Activated CD4-positive, alpha-beta memory T cell treated with anti-CD3 and anti-CD28 coated beads for 36 hours (primary cell): Measurements from ENCODE around the gene AHDC1. TPM values are rescaled to one million over a fixed set of nuclear protein-coding genes. Genes with fewer than 3 reads are reported as not detected.

Experiments
- CTCF ChIA-PET: fragments of 350-600 bp; sonication (Branson Sonifier 250); formaldehyde crosslinking; loops from one replicate; lab custom pipeline; 2021; ENCODE audit warnings: antibody characterized with exemption, inconsistent platforms; lab: Charles Lee
- POLR2A ChIA-PET: fragments of 350-600 bp; sonication (Branson Sonifier 250); formaldehyde crosslinking; loops from one replicate; lab custom pipeline; 2021; ENCODE audit warnings: antibody characterized with exemption; lab: Charles Lee
- DNase-seq: peaks from one replicate; pipeline ENCODE4 v3.0.0-alpha.2; 2020
- H3K27ac Mint-ChIP-seq: one replicate; pipeline ENCODE4 v1.8.0; 2021; ENCODE audit warnings: mixed read lengths
- H3K27me3 Mint-ChIP-seq: one replicate; pipeline ENCODE4 v1.8.0; 2021; ENCODE audit warnings: mixed read lengths
- H3K36me3 Mint-ChIP-seq: one replicate; pipeline ENCODE4 v1.8.0; 2021; ENCODE audit warnings: mixed read lengths
- H3K4me1 Mint-ChIP-seq: one replicate; pipeline ENCODE4 v1.8.0; 2021; ENCODE audit warnings: low read depth, mixed read lengths
- H3K4me3 Mint-ChIP-seq: one replicate; pipeline ENCODE4 v1.8.0; 2021; ENCODE audit warnings: mild to moderate bottlenecking, mixed read lengths
- H3K9me3 Mint-ChIP-seq: one replicate; pipeline ENCODE4 v1.8.0; 2021; ENCODE audit warnings: mixed read lengths
- intact Hi-C: fragments of 100-400 bp; cut with micrococcal nuclease; formaldehyde crosslinking; loops from one replicate; pipeline ENCODE4 v1.15.1; 2023
- total RNA-seq, 2 experiments: library from RNA; stranded (reverse); gene quantifications; one replicate each; pipeline ENCODE4 v1.2.3, GENCODE V29; 2021

AHDC1 gene
- total RNA-seq, 2 experiments from 2014 or later = 8.3 to 12.1 TPM

GRCh38 chr1:27583479-27583878 is 20.5 kb downstream of the AHDC1 start:
- H3K9me3 Mint-ChIP-seq = no peaks in the 10 kb centered on the region
- intact Hi-C loops = no loop called here
- H3K4me1 Mint-ChIP-seq = peaks cover 7% of the 10 kb centered on the region
- H3K4me3 Mint-ChIP-seq = no peak overlapping the region
- no peak overlapping the region for H3K27ac Mint-ChIP-seq
- POLR2A ChIA-PET = interaction anchor here (1.3 kb wide), 1 partner anchor 12 kb away, joined by 3 read pairs; no protein-coding TSS in a partner anchor
- H3K27me3 Mint-ChIP-seq = no peaks in the 10 kb centered on the region
- H3K36me3 Mint-ChIP-seq = no peaks in the 10 kb centered on the region
- CTCF ChIA-PET = interaction anchor here (0.9 to 4.2 kb wide), 6 partner anchors 13 to 27 kb away, joined by 3 to 16 read pairs (median 4); no protein-coding TSS in a partner anchor
- no peak for DNase-seq

GRCh38 chr1:27581823-27582243 is 22.1 kb downstream of the AHDC1 start:
- no peak for DNase-seq
- H3K9me3 Mint-ChIP-seq = no peaks in the 10 kb centered on the region
- CTCF ChIA-PET = interaction anchor here (1.7 to 4.2 kb wide), 2 partner anchors 25 kb away, joined by 7 to 16 read pairs; no protein-coding TSS in a partner anchor
- peaks cover 7% of the 10 kb centered on the region for H3K4me1 Mint-ChIP-seq
- intact Hi-C loops = no loop called here
- H3K27ac Mint-ChIP-seq = no peak overlapping the region
- no peaks in the 10 kb centered on the region for H3K36me3 Mint-ChIP-seq
- H3K27me3 Mint-ChIP-seq = no peaks in the 10 kb centered on the region
- H3K4me3 Mint-ChIP-seq = no peak overlapping the region
- POLR2A ChIA-PET = no interaction called here

- ChIA-PET CTCF (interaction anchor here (0.6 to 2.1 kb wide), 5 partner anchors 9 to 31 kb away, joined by 3 to 4 read pairs (median 3); no protein-coding TSS in a partner anchor), POLR2A (no interaction called here)
- Mint-ChIP-seq H3K9me3 (no peaks in the 10 kb centered on the region), H3K36me3 (no peaks in the 10 kb centered on the region), H3K4me3 (no peak overlapping the region), H3K27ac (no peak overlapping the region), H3K27me3 (no peaks in the 10 kb centered on the region), H3K4me1 (peaks cover 4% of the 10 kb centered on the region)
- DNase-seq = no peak
- intact Hi-C loops = no loop called here
These were observed 26.3 kb downstream of the AHDC1 start for GRCh38 chr1:27577504-27578188.

GRCh38 chr1:27576806-27577227 is 27.1 kb downstream of the AHDC1 start:
- ChIA-PET POLR2A (no interaction called here), CTCF (interaction anchor here (0.6 to 2.1 kb wide), 4 partner anchors 9 to 32 kb away, joined by 3 to 4 read pairs (median 4); no protein-coding TSS in a partner anchor)
- Mint-ChIP-seq H3K36me3 (no peaks in the 10 kb centered on the region), H3K27ac (no peak overlapping the region), H3K4me1 (peaks cover 4% of the 10 kb centered on the region), H3K27me3 (no peaks in the 10 kb centered on the region), H3K4me3 (no peak overlapping the region), H3K9me3 (no peaks in the 10 kb centered on the region)
- intact Hi-C loops = no loop called here
- no peak for DNase-seq

GRCh38 chr1:27575840-27576331 is 28.1 kb downstream of the AHDC1 start:
- no peak overlapping the region for H3K27ac Mint-ChIP-seq
- no peaks in the 10 kb centered on the region for H3K27me3 Mint-ChIP-seq
- ChIA-PET CTCF (interaction anchor here (1.1 to 2.1 kb wide), 3 partner anchors 8 to 19 kb away, joined by 4 read pairs; no protein-coding TSS in a partner anchor), POLR2A (no interaction called here)
- intact Hi-C loops = no loop called here
- H3K36me3 Mint-ChIP-seq = no peaks in the 10 kb centered on the region
- no peak overlapping the region for H3K4me3 Mint-ChIP-seq
- DNase-seq = no peak
- H3K4me1 Mint-ChIP-seq = peaks cover 4% of the 10 kb centered on the region
- H3K9me3 Mint-ChIP-seq = no peaks in the 10 kb centered on the region

GRCh38 chr1:27574871-27575831 is 28.8 kb downstream of the AHDC1 start:
- ChIA-PET POLR2A (no interaction called here), CTCF (interaction anchor here (1.1 to 2.1 kb wide), 2 partner anchors 7 to 18 kb away, joined by 4 read pairs; no protein-coding TSS in a partner anchor)
- Mint-ChIP-seq H3K27ac (no peak overlapping the region), H3K36me3 (no peaks in the 10 kb centered on the region), H3K9me3 (no peaks in the 10 kb centered on the region), H3K4me3 (no peak overlapping the region), H3K27me3 (no peaks in the 10 kb centered on the region), H3K4me1 (peaks cover 4% of the 10 kb centered on the region)
- intact Hi-C loops = no loop called here
- no peak for DNase-seq

GRCh38 chr1:27574001-27574781 is 29.8 kb downstream of the AHDC1 start:
- Mint-ChIP-seq H3K27ac (no peak overlapping the region), H3K4me3 (no peak overlapping the region), H3K36me3 (no peaks in the 10 kb centered on the region), H3K27me3 (no peaks in the 10 kb centered on the region), H3K9me3 (no peaks in the 10 kb centered on the region), H3K4me1 (peaks cover 5% of the 10 kb centered on the region)
- DNase-seq = no peak
- intact Hi-C loops = no loop called here
- ChIA-PET POLR2A (no interaction called here), CTCF (interaction anchor here (1.2 to 1.3 kb wide), 2 partner anchors 16 to 18 kb away, joined by 3 read pairs; no protein-coding TSS in a partner anchor)

- no peak overlapping the region for H3K27ac Mint-ChIP-seq
- intact Hi-C loops = no loop called here
These were observed 31.1 kb downstream of the AHDC1 start for GRCh38 chr1:27572679-27573426.

GRCh38 chr1:27572019-27572678 is 31.8 kb downstream of the AHDC1 start:
- no peak overlapping the region for H3K4me3 Mint-ChIP-seq
- H3K4me1 Mint-ChIP-seq = peaks cover 12% of the 10 kb centered on the region
- H3K27me3 Mint-ChIP-seq = no peaks in the 10 kb centered on the region
- DNase-seq = no peak
- intact Hi-C loops = no loop called here
- ChIA-PET POLR2A (no interaction called here), CTCF (interaction anchor here (1.3 to 8.2 kb wide), 3 partner anchors 16 to 97 kb away, joined by 3 to 102 read pairs (median 5); no protein-coding TSS in a partner anchor)
- no peak overlapping the region for H3K27ac Mint-ChIP-seq
- no peaks in the 10 kb centered on the region for H3K36me3 Mint-ChIP-seq
- no peaks in the 10 kb centered on the region for H3K9me3 Mint-ChIP-seq

More at GRCh38 chr1:27572679-27573426, 31.1 kb downstream of the AHDC1 start:
- H3K4me1 Mint-ChIP-seq = peaks cover 9% of the 10 kb centered on the region
- ChIA-PET POLR2A (no interaction called here), CTCF (interaction anchor here (1.2 to 1.3 kb wide), 3 partner anchors 15 to 97 kb away, joined by 3 read pairs; no protein-coding TSS in a partner anchor)
- no peak for DNase-seq
- H3K9me3 Mint-ChIP-seq = no peaks in the 10 kb centered on the region
- no peaks in the 10 kb centered on the region for H3K36me3 Mint-ChIP-seq
- no peak overlapping the region for H3K4me3 Mint-ChIP-seq
- H3K27me3 Mint-ChIP-seq = no peaks in the 10 kb centered on the region

GRCh38 chr1:27571439-27572018 is 32.4 kb downstream of the AHDC1 start:
- no peaks in the 10 kb centered on the region for H3K36me3 Mint-ChIP-seq
- intact Hi-C loops = no loop called here
- ChIA-PET POLR2A (no interaction called here), CTCF (interaction anchor here (0.6 to 8.2 kb wide), 5 partner anchors 12 to 180 kb away, joined by 3 to 102 read pairs (median 5); partner anchors contain the start of gene AHDC1)
- H3K4me1 Mint-ChIP-seq = peaks cover 12% of the 10 kb centered on the region
- no peak overlapping the region for H3K4me3 Mint-ChIP-seq
- H3K27ac Mint-ChIP-seq = no peak overlapping the region
- no peaks in the 10 kb centered on the region for H3K9me3 Mint-ChIP-seq
- DNase-seq = no peak
- no peaks in the 10 kb centered on the region for H3K27me3 Mint-ChIP-seq
